CD8-positive, alpha-beta memory T cell (primary cell): Measurements from ENCODE around the gene DPP6. TPM values are rescaled to one million over a fixed set of nuclear protein-coding genes. Genes with fewer than 3 reads are reported as not detected.

Experiments
- CTCF ChIA-PET: fragments of 350-600 bp; sonication (Branson Sonifier 250); formaldehyde crosslinking; loops from one replicate; lab custom pipeline; 2021; ENCODE audit warnings: antibody characterized with exemption; lab: Charles Lee
- POLR2A ChIA-PET: fragments of 350-600 bp; sonication (Branson Sonifier 250); formaldehyde crosslinking; loops from one replicate; lab custom pipeline; 2021; ENCODE audit warnings: antibody characterized with exemption; lab: Charles Lee
- DNase-seq, 5 donors: peaks; one replicate each; pipeline versions ENCODE4 v3.0.0 to v3.0.0-alpha.2; 2020 to 2022; ENCODE audit warnings: mixed read lengths in 1 of 5
- H3K27ac ChIP-seq: one replicate; pipeline ENCODE4 v1.7.0; 2013; ENCODE audit warnings: low read depth, mild to moderate bottlenecking, low read length, moderate library complexity
- H3K27me3 ChIP-seq: 2 replicates; pipeline ENCODE4 v1.7.0; 2013; ENCODE audit warnings: low read length, mild to moderate bottlenecking; ENCODE audit not compliant: insufficient read depth, poor library complexity, severe bottlenecking
- H3K36me3 ChIP-seq: 2 replicates; pipeline ENCODE4 v1.7.0; 2013; ENCODE audit warnings: mild to moderate bottlenecking, low read length, moderate library complexity; ENCODE audit not compliant: insufficient read depth
- H3K4me1 ChIP-seq: 2 replicates; pipeline ENCODE4 v1.7.0; 2013; ENCODE audit warnings: mild to moderate bottlenecking, low read length, moderate library complexity; ENCODE audit not compliant: insufficient read depth
- H3K4me3 ChIP-seq: 2 replicates; pipeline ENCODE4 v1.7.0; 2013; ENCODE audit warnings: mild to moderate bottlenecking, low read length
- H3K9me3 ChIP-seq: 2 replicates; pipeline ENCODE4 v1.7.0; 2013; ENCODE audit warnings: mild to moderate bottlenecking, low read length
- H3K27ac Mint-ChIP-seq, 8 donors: one replicate each; pipeline ENCODE4 v1.8.0; 2020 to 2021; ENCODE audit warnings: mixed read lengths in 8 of 8, mild to moderate bottlenecking in 6 of 8, inconsistent platforms in 3 of 8, moderate library complexity in 3 of 8
- H3K27me3 Mint-ChIP-seq, 2 donors: one replicate each; pipeline ENCODE4 v1.8.0; 2020 to 2021; ENCODE audit warnings: mixed read lengths in 2 of 2, mild to moderate bottlenecking in 1 of 2, moderate library complexity in 1 of 2
- H3K36me3 Mint-ChIP-seq, 3 donors: one replicate each; pipeline ENCODE4 v1.8.0; 2020 to 2021; ENCODE audit warnings: mixed read lengths in 3 of 3, inconsistent platforms in 1 of 3, mild to moderate bottlenecking in 1 of 3
- H3K4me1 Mint-ChIP-seq, 3 donors: one replicate each; pipeline ENCODE4 v1.8.0; 2020 to 2021; ENCODE audit warnings: mixed read lengths in 3 of 3, inconsistent platforms in 1 of 3, mild to moderate bottlenecking in 1 of 3
- H3K4me3 Mint-ChIP-seq, 7 donors: one replicate each; pipeline ENCODE4 v1.8.0; 2020 to 2021; ENCODE audit warnings: mixed read lengths in 7 of 7, mild to moderate bottlenecking in 6 of 7, moderate library complexity in 4 of 7, inconsistent platforms in 2 of 7
- H3K9me3 Mint-ChIP-seq, 5 donors: one replicate each; pipeline ENCODE4 v1.8.0; 2020 to 2022; ENCODE audit warnings: mixed read lengths in 5 of 5, mild to moderate bottlenecking in 3 of 5, moderate library complexity in 2 of 5, inconsistent platforms in 1 of 5
- polyA plus RNA-seq: library from polyadenylated mRNA; unstranded; fragments of 300-500 nt; fragmentation: Illumina TruSeq; gene quantifications from one replicate; pipeline ENCODE4 v1.2.3, GENCODE V29; 2021
- total RNA-seq, 2 experiments: library from RNA; stranded (reverse); gene quantifications; one replicate each; pipeline ENCODE4 v1.2.3, GENCODE V29; 2021

DPP6 gene
- total and polyA plus RNA-seq, 3 experiments from 2014 or later, result not detected

DNA sequence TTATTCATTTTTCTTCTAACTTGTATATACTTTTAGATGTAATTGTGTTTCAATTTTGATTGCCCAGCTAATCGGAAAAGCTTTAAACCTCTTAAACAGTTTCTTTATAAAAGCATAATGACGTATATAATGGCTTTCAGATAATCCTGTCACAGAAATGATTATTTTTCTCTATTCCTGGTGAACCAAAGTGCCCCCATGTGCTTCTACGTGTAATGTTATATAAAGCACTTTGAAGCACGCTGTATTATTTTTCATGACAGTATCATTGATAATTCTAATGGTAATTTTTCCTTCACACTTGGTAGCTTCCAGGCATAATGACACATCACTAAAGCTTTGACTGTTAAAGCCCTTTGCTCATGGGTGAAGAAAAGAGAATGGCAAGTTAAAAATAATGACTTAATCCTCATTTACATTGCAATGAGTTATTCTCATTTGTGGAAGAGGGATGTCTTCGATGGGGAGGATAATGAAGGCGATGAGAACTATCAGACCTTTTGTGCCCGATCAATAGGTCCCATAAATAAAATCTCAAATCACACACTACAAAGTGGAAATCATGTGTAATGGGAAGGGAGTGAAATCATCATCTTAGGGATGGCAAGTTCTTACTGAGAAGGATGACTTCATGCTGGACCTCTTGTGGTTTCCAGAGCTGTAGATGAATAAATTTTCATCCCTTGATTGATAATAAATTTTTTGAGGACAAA is 460.1 kb downstream of the DPP6 start:
- Histone ChIP-seq H3K27ac (no peak overlapping the region), H3K27me3 (no peaks in the 10 kb centered on the region), H3K9me3 (no peaks in the 10 kb centered on the region), H3K4me1 (no peaks in the 10 kb centered on the region), H3K36me3 (no peaks in the 10 kb centered on the region), H3K4me3 (no peak overlapping the region)
- Mint-ChIP-seq H3K9me3 (peaks cover 0 to 7% (median 2%) of the 10 kb centered on the region in 5 donors), H3K4me1 (no peaks in the 10 kb centered on the region), H3K36me3 (no peaks in the 10 kb centered on the region), H3K27ac (no peak overlapping the region), H3K27me3 (no peaks in the 10 kb centered on the region), H3K4me3 (no peak overlapping the region)
- no peak for DNase-seq
- ChIA-PET POLR2A (no interaction called here), CTCF (interaction anchor here (1.8 kb wide), 1 partner anchor 8 kb away, joined by 5 read pairs; no protein-coding TSS in a partner anchor)

DNA sequence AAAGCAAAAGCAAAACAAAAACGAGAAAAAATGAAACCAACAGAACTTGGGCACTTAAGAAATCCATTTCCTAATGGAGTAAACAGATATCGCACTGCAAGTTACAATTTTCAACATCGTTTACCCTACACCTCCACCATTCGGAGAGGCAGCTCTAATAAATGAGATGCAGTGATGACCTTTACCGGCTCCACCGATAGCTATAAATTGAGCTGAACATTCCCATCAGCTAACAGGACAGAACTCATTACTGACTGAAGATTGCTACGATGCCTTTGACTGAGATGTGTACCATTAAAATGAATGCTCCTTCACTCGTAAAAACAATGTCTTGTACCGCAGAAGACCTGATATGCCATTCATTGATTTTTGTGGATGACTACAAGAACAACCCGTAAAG is 465.6 kb downstream of the DPP6 start:
- Histone ChIP-seq H3K9me3 (no peaks in the 10 kb centered on the region), H3K36me3 (no peaks in the 10 kb centered on the region), H3K4me3 (no peak overlapping the region), H3K27me3 (no peaks in the 10 kb centered on the region), H3K27ac (no peak overlapping the region), H3K4me1 (no peaks in the 10 kb centered on the region)
- H3K4me3 Mint-ChIP-seq, result no peak overlapping the region
- POLR2A ChIA-PET, result no interaction called here
- DNase-seq, result no peak
- peaks cover 4 to 7% (median 6%) of the 10 kb centered on the region in 5 donors for H3K9me3 Mint-ChIP-seq
- no peaks in the 10 kb centered on the region for H3K4me1 Mint-ChIP-seq
- no peak overlapping the region for H3K27ac Mint-ChIP-seq
- CTCF ChIA-PET, result no interaction called here
- H3K27me3 Mint-ChIP-seq, result no peaks in the 10 kb centered on the region
- no peaks in the 10 kb centered on the region for H3K36me3 Mint-ChIP-seq

DNA sequence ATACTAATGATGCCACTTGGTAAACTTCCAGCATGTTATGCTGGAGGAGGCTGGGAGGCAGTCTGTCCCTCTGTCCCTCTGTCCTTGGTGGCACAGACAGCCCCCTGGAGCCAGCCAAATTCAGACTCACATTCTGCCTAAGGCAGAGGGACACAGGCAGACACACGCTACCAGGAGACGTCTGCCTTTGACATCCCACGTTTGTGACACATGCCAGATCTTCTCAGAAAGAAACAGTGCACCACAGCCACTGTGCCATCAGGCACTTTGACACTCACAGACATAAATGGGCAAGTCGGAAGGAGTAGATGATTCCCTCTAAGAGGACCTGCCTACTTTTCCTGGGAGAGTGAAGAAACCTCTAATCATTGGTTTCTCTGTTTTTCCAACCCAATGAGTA is 467.0 kb downstream of the DPP6 start:
- H3K9me3 Mint-ChIP-seq, result peaks cover 4 to 9% (median 6%) of the 10 kb centered on the region in 5 donors
- Histone ChIP-seq H3K27ac (no peak overlapping the region), H3K9me3 (no peaks in the 10 kb centered on the region), H3K4me3 (no peak overlapping the region), H3K36me3 (no peaks in the 10 kb centered on the region), H3K27me3 (no peaks in the 10 kb centered on the region), H3K4me1 (no peaks in the 10 kb centered on the region)
- DNase-seq, result no peak
- no peaks in the 10 kb centered on the region for H3K4me1 Mint-ChIP-seq
- CTCF ChIA-PET, result no interaction called here
- H3K36me3 Mint-ChIP-seq, result no peaks in the 10 kb centered on the region
- H3K27ac Mint-ChIP-seq, result no peak overlapping the region
- H3K27me3 Mint-ChIP-seq, result no peaks in the 10 kb centered on the region
- POLR2A ChIA-PET, result no interaction called here
- no peak overlapping the region for H3K4me3 Mint-ChIP-seq

DNA sequence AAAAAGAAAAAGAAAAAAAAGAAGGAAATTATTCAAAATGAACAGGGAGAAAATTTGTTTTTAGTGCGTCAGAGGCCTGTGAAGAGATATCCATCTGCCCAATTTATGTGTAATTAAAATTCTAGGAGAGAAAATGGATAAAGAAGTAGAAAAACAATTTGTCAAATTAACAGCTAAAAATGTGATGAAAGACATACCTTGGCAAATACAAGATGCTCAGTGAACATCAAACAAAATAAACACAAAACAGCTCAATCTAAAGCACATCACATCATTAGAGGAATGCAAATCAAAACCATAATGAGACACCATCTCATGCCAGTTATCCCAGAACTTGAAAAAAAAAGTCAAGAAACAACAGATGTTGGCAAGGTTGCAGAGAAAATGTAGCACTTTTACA is 477.9 kb downstream of the DPP6 start:
- H3K27me3 ChIP-seq, result no peaks in the 10 kb centered on the region
- ChIA-PET POLR2A (no interaction called here), CTCF (no interaction called here)
- H3K27ac ChIP-seq, result no peak overlapping the region
- no peaks in the 10 kb centered on the region for H3K4me1 ChIP-seq
- no peaks in the 10 kb centered on the region for H3K36me3 ChIP-seq
- Mint-ChIP-seq H3K27me3 (no peaks in the 10 kb centered on the region), H3K27ac (no peak overlapping the region), H3K9me3 (peaks cover 3 to 18% (median 9%) of the 10 kb centered on the region in 5 donors), H3K4me3 (no peak overlapping the region), H3K4me1 (no peaks in the 10 kb centered on the region), H3K36me3 (no peaks in the 10 kb centered on the region)
- DNase-seq, result no peak
- no peaks in the 10 kb centered on the region for H3K9me3 ChIP-seq
- H3K4me3 ChIP-seq, result no peak overlapping the region

DNA sequence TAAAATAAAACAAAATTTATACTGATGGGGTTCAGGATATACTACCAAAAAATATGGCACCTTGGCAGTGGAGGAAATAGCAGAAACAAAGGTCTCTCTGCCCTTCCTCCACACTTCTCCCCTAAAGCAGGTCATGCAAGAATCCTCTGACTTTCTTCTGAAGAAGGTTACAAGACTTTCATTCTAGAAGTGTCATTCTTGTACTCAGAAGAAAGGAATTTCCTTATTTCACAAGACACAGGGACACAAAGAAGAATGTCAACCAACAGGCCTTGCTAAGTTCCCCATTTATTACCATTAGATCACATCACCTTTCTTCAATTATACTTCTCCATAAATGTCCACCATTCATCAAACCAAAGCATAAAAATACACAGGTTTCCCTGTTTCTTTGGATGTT is 480.6 kb downstream of the DPP6 start:
- Mint-ChIP-seq H3K4me3 (no peak overlapping the region), H3K4me1 (no peaks in the 10 kb centered on the region), H3K27ac (no peak overlapping the region), H3K9me3 (peaks cover 3 to 22% (median 7%) of the 10 kb centered on the region in 5 donors), H3K27me3 (no peaks in the 10 kb centered on the region), H3K36me3 (no peaks in the 10 kb centered on the region)
- Histone ChIP-seq H3K4me1 (no peaks in the 10 kb centered on the region), H3K36me3 (no peaks in the 10 kb centered on the region), H3K4me3 (no peak overlapping the region), H3K9me3 (no peaks in the 10 kb centered on the region), H3K27ac (no peak overlapping the region), H3K27me3 (no peaks in the 10 kb centered on the region)
- ChIA-PET POLR2A (no interaction called here), CTCF (no interaction called here)
- DNase-seq, result no peak

DNA sequence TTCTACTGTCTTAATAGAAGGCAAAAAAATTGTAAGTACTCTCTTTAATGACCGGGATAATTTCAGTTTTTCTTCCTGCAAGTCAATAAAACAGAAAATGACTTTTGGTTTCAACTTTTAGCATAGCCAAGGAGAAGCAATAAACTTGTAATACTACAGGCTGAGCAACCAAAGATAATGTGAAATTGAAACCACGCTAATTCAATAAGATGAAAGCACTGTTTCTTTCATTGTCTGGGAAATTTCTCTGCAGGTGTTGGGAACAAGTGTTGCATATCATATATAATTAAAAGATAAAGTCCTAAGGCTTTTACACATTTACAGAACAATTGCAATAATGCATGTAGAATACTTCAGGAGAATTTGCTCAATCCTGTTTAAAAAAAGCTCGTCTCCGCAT is 488.4 kb downstream of the DPP6 start:
- ChIA-PET POLR2A (no interaction called here), CTCF (no interaction called here)
- no peaks in the 10 kb centered on the region for H3K4me1 Mint-ChIP-seq
- no peak overlapping the region for H3K4me3 Mint-ChIP-seq
- Histone ChIP-seq H3K27ac (no peak overlapping the region), H3K4me1 (no peaks in the 10 kb centered on the region), H3K36me3 (no peaks in the 10 kb centered on the region), H3K4me3 (no peak overlapping the region), H3K27me3 (no peaks in the 10 kb centered on the region), H3K9me3 (no peaks in the 10 kb centered on the region)
- no peak overlapping the region for H3K27ac Mint-ChIP-seq
- H3K36me3 Mint-ChIP-seq, result no peaks in the 10 kb centered on the region
- no peaks in the 10 kb centered on the region for H3K27me3 Mint-ChIP-seq
- H3K9me3 Mint-ChIP-seq, result peaks cover 0 to 4% (median 2%) of the 10 kb centered on the region in 5 donors
- no peak for DNase-seq

DNA sequence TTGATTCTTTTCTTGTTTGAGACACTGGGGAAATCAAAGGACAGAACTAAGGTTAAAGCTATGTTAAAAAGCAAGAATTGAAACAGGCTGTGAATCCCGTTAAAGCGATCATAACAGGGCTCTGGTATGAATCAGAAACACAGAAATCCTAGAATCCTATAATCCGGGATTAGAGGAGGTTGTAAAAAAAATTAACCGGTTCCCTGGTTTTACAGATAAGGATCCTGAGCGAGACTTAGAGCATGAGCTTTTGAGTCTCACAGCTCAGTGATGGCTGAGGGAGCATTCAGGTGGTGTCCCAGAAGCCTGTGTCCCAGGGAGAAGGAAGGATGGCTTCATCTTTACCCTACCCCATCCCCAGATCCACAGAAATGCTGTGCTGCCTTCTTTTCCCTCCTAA is 489.4 kb downstream of the DPP6 start:
- Mint-ChIP-seq H3K9me3 (peaks cover 0 to 2% (median 0%) of the 10 kb centered on the region in 5 donors), H3K4me3 (no peak overlapping the region), H3K36me3 (no peaks in the 10 kb centered on the region), H3K27ac (no peak overlapping the region), H3K27me3 (no peaks in the 10 kb centered on the region), H3K4me1 (no peaks in the 10 kb centered on the region)
- Histone ChIP-seq H3K4me1 (no peaks in the 10 kb centered on the region), H3K4me3 (no peak overlapping the region), H3K27ac (no peak overlapping the region), H3K9me3 (no peaks in the 10 kb centered on the region), H3K27me3 (no peaks in the 10 kb centered on the region), H3K36me3 (no peaks in the 10 kb centered on the region)
- ChIA-PET CTCF (no interaction called here), POLR2A (no interaction called here)
- no peak for DNase-seq

DNA sequence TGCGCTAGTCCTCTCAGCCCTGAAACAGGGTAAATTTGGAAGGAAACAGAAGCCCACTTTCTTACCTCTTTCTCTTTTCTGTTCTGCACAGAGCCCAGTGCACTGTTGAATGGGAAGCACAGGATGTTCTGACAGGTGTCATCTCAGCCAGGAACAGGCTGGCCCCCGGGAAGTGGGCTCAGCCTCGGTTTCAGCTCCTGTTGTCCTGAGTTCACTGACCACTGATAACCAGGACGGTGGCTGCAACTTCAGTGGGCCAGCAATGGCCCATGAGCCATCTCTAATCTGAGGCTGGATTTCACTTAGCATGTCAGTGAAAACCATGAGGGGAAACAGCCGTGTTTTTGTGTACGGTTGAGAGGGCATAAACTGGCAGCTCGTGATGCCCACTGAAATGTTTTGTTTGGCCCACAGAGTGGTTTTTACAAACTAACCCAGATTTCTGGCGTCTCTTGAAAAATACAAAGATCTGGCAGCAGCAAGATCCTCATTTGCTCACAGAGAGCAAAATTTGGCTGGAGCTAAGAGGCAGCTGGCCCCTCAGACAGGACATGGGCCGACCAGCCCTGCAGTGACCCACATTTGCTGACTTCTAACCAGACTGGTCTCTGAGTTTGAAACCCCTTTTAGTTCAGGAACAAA is 494.9 kb downstream of the DPP6 start:
- H3K36me3 Mint-ChIP-seq, result no peaks in the 10 kb centered on the region
- H3K27ac Mint-ChIP-seq, result no peak overlapping the region

More for the DNA sequence above, 494.9 kb downstream of the DPP6 start:
- Histone ChIP-seq H3K9me3 (no peaks in the 10 kb centered on the region), H3K4me3 (no peak overlapping the region), H3K27ac (no peak overlapping the region), H3K27me3 (no peaks in the 10 kb centered on the region), H3K36me3 (no peaks in the 10 kb centered on the region), H3K4me1 (no peaks in the 10 kb centered on the region)
- no peak overlapping the region for H3K4me3 Mint-ChIP-seq
- no peaks in the 10 kb centered on the region for H3K4me1 Mint-ChIP-seq
- peaks cover 1 to 9% (median 5%) of the 10 kb centered on the region in 5 donors for H3K9me3 Mint-ChIP-seq
- ChIA-PET CTCF (no interaction called here), POLR2A (no interaction called here)
- no peaks in the 10 kb centered on the region for H3K27me3 Mint-ChIP-seq
- no peak for DNase-seq
